ENCODE measurements around the gene CREB3L2.

CREB3L2 gene

DNA sequence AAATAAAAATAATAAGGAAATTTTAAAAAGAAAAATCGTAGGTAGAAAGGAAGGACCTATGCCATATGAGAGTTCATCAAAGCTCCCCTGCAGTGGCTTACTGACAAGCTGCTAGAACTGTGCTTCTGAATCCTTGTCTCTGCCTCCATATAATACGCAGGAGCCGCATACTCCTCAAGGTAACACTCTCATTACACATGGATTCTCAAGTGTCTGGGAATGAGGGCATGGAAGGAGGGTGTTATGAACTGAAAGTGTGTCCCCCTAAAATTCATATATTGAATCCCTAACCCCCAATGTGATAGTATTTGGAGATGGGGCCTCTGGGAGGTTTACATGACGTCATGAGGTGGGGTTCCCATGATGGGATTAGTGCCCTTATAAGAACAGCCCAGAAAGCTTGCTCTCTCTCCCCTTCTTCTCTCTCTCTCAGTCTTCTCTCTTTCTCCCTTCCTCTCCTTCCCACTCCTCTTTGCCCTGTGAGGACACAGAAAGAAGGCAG, 35.2 kb downstream of the CREB3L2 start:
- DNase-seq = no peak

DNA sequence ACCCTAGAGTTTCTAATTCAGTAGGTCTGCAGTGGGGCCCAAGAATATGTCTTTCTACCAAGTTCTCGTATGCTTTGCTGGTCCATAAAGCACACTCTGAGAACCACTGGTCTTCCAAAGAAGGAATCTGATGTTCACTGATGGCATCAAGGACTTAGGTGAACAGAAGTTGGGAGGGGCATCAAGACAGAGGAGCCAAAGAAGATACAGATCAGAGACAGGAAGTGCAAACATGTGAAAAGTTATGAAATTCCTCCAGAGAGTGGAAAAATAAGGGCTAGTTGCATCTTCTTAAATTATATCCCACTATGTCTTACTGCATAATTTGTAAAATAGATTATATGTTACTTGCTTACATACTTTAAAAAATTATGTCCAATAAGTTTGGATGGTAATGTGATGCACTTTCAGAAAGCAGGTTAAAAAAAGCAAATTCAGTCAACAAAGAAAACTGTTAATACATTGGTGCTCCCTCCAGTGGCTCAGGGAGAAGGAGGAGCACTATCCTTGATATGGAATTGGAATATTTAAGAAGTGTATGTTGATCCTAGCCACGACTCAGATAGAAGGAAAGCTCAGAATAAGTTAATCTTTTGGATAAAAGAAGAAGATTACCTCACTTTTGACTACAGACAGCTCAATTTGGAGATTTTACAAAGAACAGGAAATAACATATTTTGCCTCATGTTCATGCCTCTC, 35.8 kb downstream of the CREB3L2 start:
- no peak for DNase-seq

DNA sequence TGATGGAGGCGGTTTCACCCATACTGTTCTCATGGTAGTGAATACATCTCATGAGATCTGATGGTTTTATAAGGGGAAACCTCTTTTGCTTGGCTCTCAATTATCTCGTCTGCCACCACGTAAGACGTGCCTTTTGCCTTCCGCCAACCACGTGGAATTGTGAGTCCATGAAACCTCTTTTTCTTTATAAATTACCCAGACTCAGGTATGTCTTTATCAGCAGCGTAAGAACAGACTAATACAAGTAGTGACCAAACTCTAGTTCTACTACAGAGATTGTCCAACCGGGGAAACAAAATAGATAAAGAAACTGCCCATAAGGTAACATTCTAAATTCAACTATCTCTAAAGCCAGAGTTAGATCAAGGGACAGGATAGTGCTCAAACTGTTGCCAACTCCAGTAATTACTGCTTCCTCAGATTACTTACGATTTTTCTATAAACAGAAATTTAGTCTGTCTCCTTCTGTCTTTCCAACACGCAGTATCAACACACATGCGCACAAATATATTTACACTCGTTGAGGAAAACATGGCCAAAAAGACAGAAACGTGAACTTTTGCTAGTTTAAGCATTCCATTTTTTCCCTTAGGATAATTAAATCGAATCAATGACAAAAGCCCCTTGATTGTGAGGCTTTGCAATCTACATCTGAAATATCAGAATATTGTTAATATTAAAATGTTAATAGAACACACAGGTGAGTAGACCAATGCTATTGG, 36.9 kb downstream of the CREB3L2 start:
- DNase-seq = no peak

DNA sequence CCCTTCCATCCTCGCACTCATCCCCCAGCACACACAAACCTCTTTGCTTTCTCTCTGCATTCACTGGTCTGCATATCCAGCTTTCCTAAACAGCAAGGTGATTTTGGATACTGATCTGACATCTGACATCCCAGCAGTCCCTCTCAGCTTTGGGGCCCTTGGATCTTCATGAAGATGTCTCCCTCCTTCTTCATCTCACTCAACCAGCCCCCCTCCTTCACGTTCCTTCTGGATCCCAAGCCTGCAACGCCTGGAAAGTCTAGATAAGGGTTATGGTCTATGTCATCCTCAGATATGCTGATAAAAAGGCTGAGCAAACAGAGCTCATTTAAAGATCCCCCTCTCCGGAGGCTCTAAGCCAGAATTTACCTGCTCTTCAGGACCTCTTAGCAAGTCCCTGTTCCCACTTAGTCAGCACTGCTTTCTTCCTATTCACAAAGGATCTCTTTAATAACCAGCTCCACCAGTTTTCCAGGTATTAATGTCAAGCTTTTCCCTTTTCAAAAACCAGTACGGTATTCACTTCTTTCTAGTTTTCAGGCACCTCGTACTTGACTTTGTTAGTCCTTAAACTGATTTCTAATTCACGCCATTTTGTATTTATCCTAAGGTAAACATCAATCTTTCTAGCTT, 38.9 kb downstream of the CREB3L2 start:
- no peak for DNase-seq

DNA sequence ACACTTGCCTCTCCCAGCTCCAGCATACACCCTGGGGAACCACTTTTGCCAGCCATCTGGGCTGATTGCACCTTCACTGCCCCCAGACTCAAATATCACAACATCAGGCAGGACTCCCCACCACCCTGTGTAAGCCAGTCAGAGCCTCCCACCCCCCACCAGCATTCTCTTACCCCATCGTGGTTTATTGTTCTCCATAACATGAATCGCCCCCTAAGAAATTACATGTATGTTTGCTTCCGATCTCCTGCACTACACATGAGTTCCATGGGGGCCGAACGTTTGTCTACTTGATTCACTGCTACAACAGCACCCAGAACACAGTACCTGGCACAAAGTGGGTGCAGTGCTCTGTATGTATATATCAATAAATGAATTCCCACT, 39.4 kb downstream of the CREB3L2 start:
- no peak for DNase-seq

DNA sequence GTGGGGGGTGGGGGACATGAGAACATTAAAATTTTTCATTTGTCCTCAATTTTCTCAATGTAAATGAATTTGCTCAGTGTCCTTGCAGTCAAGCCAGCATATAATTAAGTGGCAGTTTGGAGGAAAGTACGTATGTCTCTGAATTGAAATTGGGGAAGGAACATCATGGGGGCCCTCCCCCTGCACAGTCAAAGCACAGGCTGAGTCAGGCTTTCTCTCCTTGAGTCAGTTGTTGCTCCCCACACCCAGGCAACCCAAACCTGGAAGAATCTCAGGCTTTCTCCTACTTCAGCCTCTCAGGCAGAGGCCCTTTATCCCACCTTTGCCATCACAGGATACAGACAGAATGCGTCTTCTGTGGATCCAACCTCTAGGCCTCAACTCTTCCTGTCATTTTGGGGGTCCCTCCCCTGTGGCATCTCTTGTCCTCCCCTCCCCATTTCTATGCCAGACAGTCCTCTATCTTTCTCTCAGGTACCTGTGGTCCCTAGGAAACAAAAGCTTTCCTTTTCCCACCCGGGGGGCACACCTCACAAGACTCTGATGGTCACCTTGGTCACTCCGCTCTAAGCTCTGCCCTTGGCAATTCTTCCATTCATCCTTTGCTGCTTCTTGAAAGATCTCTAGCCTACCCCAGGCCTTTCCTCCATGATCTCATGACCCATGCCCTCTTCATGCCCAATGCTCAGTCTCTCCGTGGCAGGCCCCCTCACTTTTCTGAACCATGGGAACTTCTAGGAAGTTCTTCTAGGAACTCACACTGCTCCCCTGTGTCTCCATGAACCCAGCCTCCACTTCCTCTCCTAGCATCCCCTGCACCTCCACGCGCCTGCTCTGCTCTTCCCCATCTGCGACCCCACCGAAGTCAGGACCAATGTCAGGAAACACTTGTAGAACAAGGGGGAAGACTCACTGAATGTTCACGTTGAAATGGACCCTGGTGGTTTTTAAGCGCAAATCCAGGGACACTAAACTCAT, 40.4 kb downstream of the CREB3L2 start:
- DNase-seq = no peak

DNA sequence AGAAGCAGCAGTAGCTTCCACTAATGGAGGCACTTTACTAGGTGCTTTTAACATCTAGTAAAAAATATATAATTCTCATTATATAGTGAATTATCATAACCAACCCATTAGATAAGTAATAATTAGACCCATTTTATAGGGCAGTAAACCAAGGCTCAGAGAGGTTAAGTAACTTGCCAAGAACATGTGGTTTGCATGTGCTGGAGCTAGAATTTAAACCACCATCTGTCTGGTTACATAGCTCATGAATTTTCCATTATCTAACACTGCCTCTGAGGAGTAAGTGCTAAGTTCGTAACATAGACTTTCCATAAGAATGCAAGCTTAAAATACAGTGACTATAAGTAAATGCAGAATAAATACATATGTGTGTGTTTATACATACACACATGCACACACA, 41.9 kb downstream of the CREB3L2 start:
- no peak for DNase-seq

DNA sequence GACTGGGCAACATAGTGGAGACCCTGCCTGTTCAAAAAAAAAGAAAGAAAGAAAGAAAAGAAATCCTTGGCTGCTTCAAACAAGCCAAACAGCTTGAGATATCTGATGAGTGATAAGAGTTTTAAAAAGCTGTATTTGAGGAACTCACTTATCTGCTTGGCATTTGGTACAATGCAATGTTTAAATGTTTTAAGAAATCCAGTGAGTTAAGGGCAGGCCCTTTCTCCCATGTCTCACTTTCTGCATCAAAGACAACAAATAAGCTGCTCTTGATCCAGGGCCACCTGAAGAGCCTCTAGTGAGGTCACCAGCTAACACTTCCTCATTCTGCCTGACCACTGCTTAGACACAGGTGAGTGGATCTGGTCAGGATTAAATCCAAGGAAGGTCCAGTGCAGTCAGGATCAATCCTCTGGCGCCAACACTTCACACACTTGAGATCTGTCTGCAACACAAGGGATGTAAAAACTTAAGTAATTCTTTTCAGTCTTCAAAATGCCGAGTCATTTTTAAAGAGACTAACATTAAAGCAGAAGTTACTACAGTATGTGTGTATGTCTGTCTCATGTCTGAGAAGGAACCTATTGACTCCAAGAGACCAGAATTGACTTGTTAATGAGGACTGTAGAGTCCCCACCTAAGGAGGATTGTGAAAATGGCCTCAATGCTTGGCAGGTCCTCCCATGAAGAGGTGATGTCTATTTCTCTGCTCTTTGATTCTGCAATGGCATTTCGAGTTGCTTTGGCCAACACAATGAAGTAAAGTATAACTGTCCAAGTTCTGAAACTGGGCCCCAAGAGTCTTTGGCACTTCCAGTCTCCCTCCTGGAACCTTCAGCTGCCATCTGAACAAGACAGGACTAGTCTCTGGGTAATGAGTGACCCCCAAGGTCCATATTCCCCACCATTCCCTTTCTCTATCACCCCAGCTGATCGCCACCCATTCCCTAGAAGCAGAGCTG, 43.1 kb downstream of the CREB3L2 start:
- no peak for DNase-seq

DNA sequence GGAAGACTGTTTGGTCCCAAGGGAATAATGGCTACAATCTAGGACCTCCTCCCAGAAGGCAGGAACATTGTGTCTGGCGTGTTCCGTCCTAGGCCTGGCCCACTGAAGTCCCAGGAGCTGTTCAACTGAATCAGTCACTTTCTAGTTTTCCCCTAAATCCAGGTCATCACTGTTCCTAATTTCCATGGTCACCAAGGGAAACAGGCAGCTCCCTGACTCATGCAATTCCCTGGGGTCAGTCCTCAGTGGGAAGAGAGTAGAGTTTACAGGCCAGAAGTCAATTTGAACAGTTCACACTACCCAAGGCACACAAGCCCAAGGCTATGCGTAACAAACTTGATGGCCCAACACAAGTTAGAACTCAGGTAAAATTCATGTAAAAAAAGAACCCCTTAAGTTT, 44.0 kb downstream of the CREB3L2 start:
- DNase-seq = no peak

DNA sequence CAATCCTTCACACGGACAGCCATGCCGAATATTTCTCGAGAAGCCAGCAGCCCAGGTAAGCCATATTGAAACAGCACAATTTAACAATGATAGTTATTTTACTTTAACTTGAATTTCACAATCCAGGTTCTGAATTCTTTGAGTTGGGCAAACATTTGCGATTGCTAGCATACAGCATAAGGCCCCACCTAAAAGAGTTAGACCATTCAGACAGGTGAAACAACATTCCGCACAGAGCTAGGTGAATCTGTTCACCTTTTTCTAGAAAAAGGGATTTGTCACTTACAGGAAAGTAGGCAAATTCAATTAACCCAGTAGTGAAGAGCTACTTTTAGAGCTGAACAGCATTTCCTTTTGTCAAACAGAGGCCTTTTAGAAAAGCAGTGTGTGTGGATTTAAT, 45.3 kb downstream of the CREB3L2 start:
- no peak for DNase-seq

DNA sequence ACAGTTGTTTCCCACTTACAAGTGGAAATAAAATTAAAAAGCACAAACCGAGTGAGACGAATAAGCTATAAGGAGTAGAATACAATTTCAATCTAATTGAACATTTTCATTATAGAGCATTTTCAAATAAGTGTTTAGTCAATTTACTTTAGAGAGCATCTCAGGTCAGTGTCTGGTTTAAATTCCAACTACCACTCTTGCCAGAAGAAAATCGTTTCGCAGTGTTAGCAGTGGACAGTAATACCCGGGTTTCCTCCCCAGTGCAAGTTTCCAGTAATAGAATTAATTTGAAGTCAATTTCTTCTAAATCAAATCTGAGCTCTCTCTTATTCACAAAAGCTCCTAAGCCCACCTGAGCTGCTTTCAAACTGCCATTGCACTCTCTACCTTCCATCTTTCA, 45.7 kb downstream of the CREB3L2 start:
- no peak for DNase-seq

DNA sequence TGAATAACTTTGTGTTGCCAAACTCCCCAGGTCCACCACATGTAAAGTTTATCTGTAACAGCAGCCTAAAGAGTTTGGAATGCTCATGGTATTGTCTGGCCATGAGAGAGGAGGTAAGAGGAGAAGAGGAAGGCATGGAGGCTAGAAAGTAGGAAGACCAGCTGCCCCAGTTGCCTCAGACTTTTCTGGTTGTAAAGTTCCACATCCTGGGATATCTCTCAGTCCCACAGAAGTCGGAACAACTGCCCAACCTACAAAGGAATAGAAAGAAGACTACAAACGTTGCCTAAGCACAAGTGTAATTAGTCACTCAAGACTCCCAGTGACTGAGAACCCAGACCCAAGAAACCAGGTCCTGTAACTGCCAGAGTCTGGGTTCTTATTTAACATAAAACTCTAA, 47.3 kb downstream of the CREB3L2 start:
- no peak for DNase-seq

DNA sequence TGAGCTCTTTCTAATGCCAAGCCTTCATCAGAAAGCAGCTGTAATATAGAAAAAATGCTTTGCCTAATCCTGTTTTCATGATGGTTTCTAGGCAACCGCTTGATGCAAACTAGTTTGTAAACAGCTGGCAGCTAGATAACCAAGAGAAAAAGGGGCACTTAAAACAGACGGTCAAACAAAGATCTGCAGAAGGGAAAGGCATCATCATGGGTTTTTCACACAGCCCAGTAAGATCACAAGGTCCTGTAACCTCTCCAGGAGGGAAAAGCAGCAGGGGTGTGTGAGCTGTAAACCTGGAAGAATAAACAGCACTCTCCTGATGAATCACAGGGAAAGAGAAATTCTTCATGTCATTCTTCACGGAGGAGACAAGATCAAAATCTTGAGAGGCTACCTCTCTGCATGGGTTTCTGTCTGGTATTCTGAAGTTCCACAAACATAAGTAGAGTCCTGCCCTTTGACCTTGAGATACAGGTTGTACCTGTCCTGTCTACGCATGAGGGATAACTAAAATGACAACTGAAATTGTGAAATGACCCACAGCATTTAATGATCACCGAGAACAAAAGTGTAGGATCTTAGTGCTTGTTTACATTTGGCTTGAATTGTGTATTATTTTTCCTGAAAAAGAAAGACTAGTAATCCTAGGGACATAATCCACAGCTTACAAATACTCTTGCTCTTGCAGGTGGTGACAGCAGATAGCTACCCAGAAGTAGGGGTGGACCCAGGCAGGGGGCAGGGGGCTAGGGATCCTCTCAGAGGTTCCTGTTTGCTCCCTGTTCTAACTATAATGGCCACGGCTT, 48.0 kb downstream of the CREB3L2 start:
- peak; percentile 71 for DNase-seq

DNA sequence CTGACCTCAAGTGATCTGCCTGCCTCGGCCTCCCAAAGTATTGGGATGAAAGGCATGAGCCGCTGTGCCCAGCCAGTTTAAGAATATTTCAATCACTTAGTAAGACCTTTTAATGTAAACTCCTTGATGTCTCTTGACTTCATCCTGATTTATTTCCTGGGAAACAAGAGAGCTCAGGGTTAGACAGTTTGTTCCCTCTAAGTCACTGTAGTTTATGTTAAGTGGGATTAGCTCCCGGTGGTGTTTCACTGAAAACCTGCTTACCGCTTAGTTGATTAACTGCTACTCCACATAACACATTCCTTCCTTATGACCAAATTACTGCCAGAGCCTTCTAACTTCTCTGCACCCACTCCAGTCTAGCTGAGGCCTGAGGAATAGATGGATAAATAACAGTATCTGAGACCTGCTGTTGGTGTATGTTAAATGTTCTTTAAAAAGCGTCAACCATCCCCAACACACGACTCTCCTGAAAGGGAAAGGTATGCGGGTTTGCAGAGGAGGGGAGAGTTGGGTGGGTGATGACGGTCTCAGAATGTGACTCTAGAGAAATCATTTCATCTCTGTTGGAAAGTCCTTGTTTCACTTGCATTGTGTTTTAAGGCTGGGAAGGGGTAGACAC, 48.7 kb downstream of the CREB3L2 start:
- DNase-seq = peak; percentile 87

DNA sequence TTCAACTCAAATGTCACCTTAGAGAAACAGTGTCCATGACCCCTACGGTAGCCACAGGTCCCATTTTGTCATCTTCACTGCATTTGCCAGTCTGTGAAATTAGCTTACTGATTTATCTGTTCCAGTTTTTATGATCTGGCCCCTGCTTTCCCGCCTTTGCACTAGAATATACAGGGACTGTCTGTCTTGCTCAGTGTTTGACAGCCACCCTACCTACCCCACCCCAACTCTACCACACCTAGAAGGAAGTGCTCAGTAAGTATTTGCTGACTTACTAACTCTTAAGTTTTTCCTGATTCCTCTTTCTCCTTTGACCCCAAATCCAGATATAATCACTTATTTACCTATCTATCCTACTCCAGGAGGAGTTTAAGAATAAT, 49.5 kb downstream of the CREB3L2 start:
- DNase-seq = no peak

DNA sequence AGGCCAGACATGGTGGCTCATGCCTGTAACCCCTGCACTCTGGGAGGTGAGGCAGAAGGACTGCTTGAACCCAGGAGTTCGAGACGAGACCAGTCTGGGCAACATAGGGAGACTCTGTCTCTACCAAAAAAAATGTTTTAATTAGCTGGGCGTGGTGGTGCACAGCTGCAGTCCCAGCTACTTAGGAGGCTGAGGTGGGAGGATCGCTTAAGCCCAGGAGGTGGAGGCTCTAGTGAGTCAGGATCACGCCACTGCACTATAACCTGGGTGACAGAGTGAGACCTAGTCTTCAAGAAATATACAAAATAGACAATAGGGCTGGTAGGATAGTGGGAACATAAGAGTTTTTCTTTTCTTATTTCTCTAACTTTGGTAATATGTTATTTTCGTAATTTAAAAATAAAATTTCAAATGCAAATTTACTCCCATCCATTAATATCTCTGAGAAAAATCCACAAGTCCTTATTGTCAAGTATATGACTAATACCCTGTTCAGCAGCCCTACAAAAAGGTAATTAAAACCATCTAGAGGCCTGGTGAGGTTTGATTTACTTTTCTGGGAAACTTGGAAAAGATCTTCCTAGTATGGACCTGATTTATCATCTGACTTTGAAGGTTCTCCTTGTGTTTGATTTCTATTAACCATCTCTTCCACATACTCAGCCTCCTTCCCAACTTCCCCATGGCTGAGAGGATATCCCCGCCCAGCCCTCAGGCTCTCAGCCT, 50.0 kb downstream of the CREB3L2 start:
- DNase-seq = no peak

DNA sequence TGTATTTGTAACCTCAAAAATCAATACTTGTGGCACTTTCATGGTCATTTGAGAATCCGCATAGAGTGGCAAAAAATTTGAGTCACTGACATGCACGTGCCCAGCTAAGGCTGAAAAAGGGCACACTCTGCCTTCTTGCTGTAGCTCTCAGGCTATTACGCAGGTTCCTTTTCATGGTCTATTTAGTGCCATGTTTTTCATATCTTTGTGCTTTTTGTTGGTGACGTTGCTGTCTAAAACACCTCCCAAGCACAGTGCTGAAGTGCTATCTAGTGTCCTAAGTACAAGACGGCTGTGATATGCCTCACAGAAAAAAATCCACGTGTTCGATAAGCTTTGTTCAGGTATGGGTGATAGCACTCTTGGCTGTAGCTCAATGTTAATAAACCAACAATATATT, 50.9 kb downstream of the CREB3L2 start:
- DNase-seq = no peak

DNA sequence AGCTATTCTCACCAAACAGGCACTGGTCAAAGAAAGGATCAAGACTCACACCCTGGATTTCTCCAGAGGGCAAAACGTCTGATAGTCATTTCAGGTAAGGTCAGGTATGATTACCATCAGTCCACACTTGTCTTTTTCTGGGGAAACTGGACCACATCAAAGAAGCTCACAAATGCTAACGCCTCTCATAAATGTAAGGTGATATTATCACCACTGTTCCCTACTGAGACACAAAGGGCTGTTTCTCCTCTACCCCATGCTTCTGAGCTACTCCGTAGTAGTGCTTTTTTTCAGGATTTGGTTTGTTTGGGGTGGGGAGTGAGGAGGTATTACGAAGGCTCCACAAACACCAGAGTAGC, 51.6 kb downstream of the CREB3L2 start:
- no peak for DNase-seq

DNA sequence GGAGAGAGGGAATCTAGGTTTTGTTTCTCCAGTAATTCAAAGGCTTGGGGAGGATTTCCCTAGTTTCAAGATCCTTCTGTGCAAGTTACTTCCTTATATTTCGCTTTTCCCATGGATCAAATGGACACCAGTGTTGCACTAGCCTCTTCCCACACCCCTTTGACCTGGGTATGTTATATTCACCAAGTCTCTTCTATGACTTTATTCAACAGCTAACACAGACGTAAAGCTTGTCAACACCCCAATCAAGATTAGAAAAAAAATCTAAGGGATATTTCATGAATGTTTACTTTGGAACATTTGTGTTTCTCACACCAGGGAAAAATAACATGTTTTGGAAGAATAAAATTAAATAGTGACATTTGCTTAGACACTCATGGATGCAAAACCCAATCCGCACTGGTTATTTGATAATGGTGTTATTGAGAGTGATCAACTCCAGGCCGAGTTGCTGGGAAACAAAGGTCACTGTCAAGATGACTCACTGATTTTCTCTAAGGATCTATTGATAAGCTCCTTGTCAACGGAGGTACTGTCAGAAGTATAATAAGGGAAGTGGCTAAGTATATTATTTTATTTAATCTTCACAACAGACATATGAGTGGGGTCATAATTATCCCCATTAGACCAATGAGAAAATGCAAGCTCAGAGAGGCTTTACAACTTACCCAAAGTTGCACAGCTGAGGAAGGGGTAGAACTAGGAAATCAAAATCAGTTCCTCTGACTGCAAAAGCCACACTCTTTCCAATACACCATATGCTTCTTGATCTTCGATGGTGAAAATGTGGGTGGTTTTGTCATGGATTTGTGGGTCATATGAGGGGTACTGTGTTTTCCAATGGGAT, 52.2 kb downstream of the CREB3L2 start:
- no peak for DNase-seq

Measured in kidney glomerular epithelial cell (primary cell).